Prostate gland (tissue), 2 donors: ENCODE results near the gene PPP3R2.
"Not testable (repeated sequence)": the region's sequence is repeated elsewhere in the genome, so short reads cannot be mapped to it uniquely, and the experiment has no call there.

Experiments
- POLR2A ChIP-seq: fragments of 450-650 bp; IDR thresholded peaks from one replicate; pipeline ENCODE4 v1.6.1; 2016; ENCODE audit warnings: antibody characterized with exemption, mild to moderate bottlenecking
- POLR2AphosphoS5 ChIP-seq: sonication (generic); formaldehyde crosslinking; IDR thresholded peaks from one replicate; pipeline ENCODE4 v1.6.1; 2017; ENCODE audit warnings: antibody characterized with exemption
- TF ChIP-seq, protein P1 (sequence below), 4 experiments: fragments of 200-600 bp in 2 of 4; fragments of 450-650 bp in 2 of 4; sonication (generic) in 2 of 4; IDR thresholded peaks; 1 replicate in 3 of 4; 2 replicates in 1 of 4; pipeline ENCODE4 v1.5.1; 2016 to 2019; ENCODE audit warnings: antibody characterized with exemption in 4 of 4, mild to moderate bottlenecking in 2 of 4, moderate library complexity in 2 of 4

DNA sequence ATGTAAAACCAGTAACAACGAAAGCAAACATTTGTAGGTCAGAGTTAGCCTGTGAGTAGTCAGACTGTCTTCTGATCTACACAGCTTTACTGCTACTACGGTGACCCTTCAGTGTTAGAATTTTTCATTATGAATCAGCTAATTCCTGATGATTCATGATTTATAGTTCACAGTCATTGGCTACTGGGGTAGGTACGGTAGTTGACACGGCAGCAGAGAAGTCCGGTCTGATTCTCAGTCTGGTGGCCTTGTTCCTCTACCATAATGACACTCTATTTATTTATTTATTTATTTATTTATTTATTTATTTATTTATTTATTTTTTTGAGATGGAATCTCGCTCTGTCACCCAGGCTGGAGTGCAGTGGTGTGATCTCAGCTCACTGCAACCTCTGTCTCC lies 4.7 kb downstream of the PPP3R2 start:
- not testable (repeated sequence) for TF ChIP-seq POLR2A, POLR2AphosphoS5
- TF ChIP-seq, protein P1, sequence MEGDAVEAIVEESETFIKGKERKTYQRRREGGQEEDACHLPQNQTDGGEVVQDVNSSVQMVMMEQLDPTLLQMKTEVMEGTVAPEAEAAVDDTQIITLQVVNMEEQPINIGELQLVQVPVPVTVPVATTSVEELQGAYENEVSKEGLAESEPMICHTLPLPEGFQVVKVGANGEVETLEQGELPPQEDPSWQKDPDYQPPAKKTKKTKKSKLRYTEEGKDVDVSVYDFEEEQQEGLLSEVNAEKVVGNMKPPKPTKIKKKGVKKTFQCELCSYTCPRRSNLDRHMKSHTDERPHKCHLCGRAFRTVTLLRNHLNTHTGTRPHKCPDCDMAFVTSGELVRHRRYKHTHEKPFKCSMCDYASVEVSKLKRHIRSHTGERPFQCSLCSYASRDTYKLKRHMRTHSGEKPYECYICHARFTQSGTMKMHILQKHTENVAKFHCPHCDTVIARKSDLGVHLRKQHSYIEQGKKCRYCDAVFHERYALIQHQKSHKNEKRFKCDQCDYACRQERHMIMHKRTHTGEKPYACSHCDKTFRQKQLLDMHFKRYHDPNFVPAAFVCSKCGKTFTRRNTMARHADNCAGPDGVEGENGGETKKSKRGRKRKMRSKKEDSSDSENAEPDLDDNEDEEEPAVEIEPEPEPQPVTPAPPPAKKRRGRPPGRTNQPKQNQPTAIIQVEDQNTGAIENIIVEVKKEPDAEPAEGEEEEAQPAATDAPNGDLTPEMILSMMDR (IDR thresholded peaks at IDR 0.05), result not testable (repeated sequence)
